Left ventricle myocardium inferior (tissue), 1 donor: Measurements from ENCODE around the gene SLC37A1. TPM values are rescaled to one million over a fixed set of nuclear protein-coding genes. Genes with fewer than 3 reads are reported as not detected.

Source experiments
- DNase-seq: peaks from one replicate; pipeline ENCODE4 v3.0.0-alpha.2; 2020
- H3K27ac ChIP-seq: fragments of 200-600 bp; replicated peaks from 2 replicates; pipeline ENCODE4 v1.8.0; 2021
- H3K27me3 ChIP-seq: fragments of 200-600 bp; 2 replicates; pipeline ENCODE4 v1.8.0; 2021; ENCODE audit warnings: low read depth
- H3K36me3 ChIP-seq: fragments of 200-600 bp; 2 replicates; pipeline ENCODE4 v1.8.0; 2021
- H3K4me1 ChIP-seq: fragments of 200-600 bp; 2 replicates; pipeline ENCODE4 v1.8.0; 2021
- H3K4me3 ChIP-seq: fragments of 200-600 bp; 2 replicates; pipeline ENCODE4 v1.8.0; 2021; ENCODE audit warnings: mild to moderate bottlenecking, moderate library complexity
- H3K9me3 ChIP-seq: fragments of 200-600 bp; replicated peaks from 2 replicates; pipeline ENCODE4 v1.8.0; 2021
- CTCF ChIP-seq: fragments of 200-600 bp; IDR thresholded peaks from 2 replicates; pipeline ENCODE4 v1.8.0; 2021; ENCODE audit warnings: antibody characterized with exemption, mild to moderate bottlenecking, borderline replicate concordance
- intact Hi-C: fragments of 100-400 bp; cut with micrococcal nuclease; formaldehyde crosslinking; loops from one replicate; pipeline ENCODE4 v1.11.0; 2022
- total RNA-seq: library from RNA; stranded (reverse); fragmentation: NEBNext Ultra II Directional; extraction: Animal tissue kit (Norgen Biotek cat#: 25700); gene quantifications from one replicate; pipeline ENCODE4 v1.2.1, GENCODE V29; 2021
- donor health status: DM: no; HTN: yes; CAD: no; lungs with severe emphysema.

The SLC37A1 gene
- total RNA-seq, 1 donor from 2014 or later: 3.8 TPM

GRCh38 chr21:42530167-42530518 lies 16.5 kb downstream of the SLC37A1 start:
- H3K9me3 ChIP-seq: no peaks in the 10 kb centered on the region
- H3K4me3 ChIP-seq: no peak overlapping the region
- TF ChIP-seq CTCF: no peak
- peaks cover 50% of the 10 kb centered on the region for H3K4me1 ChIP-seq
- no peaks in the 10 kb centered on the region for H3K27me3 ChIP-seq
- no peak for DNase-seq
- H3K27ac ChIP-seq: no peak overlapping the region
- no peaks in the 10 kb centered on the region for H3K36me3 ChIP-seq
- intact Hi-C loops: no loop called here

DNA sequence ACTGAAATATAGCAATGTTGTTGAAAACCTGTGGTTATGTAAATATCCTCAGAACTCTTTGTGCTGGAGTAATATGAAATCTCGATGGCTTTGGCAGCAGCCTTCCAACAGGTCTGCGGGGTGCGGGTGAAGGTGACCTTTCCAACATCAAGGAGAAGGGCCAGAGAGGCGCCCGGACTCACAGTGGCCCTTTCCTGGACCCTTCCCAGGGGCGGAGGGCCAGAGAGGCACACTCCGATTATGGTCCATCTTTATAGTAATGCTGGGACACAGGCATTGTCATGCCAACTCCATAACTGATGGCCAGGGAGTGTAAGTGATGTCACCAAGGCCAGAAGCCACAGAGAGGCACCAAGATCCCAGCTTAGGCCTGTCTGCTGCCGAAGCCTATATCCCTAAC lies 18.1 kb downstream of the SLC37A1 start:
- H3K4me3 ChIP-seq: no peak overlapping the region
- TF ChIP-seq CTCF: no peak
- no peaks in the 10 kb centered on the region for H3K27me3 ChIP-seq
- H3K9me3 ChIP-seq: no peaks in the 10 kb centered on the region
- no peaks in the 10 kb centered on the region for H3K36me3 ChIP-seq
- H3K4me1 ChIP-seq: peaks cover 40% of the 10 kb centered on the region
- intact Hi-C loops: no loop called here
- DNase-seq: no peak
- H3K27ac ChIP-seq: no peak overlapping the region

GRCh38 chr21:42532466-42533181 lies 19.0 kb downstream of the SLC37A1 start:
- Histone ChIP-seq H3K4me3 (no peak overlapping the region), H3K27me3 (no peaks in the 10 kb centered on the region), H3K27ac (peak overlapping the region; percentile 37), H3K36me3 (no peaks in the 10 kb centered on the region), H3K4me1 (peaks cover 32% of the 10 kb centered on the region), H3K9me3 (no peaks in the 10 kb centered on the region)
- intact Hi-C loops: no loop called here
- DNase-seq: peak; percentile 41
- no peak for TF ChIP-seq CTCF

- no peaks in the 10 kb centered on the region for H3K27me3 ChIP-seq
- intact Hi-C loops: no loop called here
- H3K4me3 ChIP-seq: no peak overlapping the region
- no peak for TF ChIP-seq CTCF
- no peak overlapping the region for H3K27ac ChIP-seq
- peaks cover 24% of the 10 kb centered on the region for H3K4me1 ChIP-seq
- no peaks in the 10 kb centered on the region for H3K9me3 ChIP-seq
- no peaks in the 10 kb centered on the region for H3K36me3 ChIP-seq
- DNase-seq: no peak
Observed at GRCh38 chr21:42533306-42533962, 19.8 kb downstream of the SLC37A1 start.

DNA sequence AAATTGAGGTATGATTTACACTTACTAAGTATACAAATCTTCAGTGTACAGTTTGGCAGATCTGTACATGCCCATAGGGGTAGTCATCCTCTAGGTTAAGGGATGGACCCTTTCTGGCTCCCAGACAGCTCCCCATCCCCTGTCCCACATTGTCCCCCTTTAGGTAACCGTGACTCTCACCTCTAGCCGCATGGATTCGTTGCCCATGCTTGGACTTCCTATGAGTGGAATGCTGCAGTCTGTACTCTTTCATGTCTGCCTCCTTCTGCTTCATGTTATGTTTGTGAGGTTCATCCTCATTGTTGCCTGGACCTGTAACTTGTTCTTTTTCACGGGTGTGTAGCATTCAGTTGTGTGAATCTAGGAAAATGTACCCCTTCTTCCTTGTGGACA lies 20.3 kb downstream of the SLC37A1 start:
- no peaks in the 10 kb centered on the region for H3K36me3 ChIP-seq
- H3K27me3 ChIP-seq: no peaks in the 10 kb centered on the region
- intact Hi-C loops: no loop called here
- H3K9me3 ChIP-seq: no peaks in the 10 kb centered on the region
- no peak for DNase-seq
- no peak overlapping the region for H3K4me3 ChIP-seq
- H3K27ac ChIP-seq: no peak overlapping the region
- H3K4me1 ChIP-seq: peaks cover 24% of the 10 kb centered on the region
- TF ChIP-seq CTCF: no peak
